NCI-H2227 treated with DMSO at 0.1 percent for 48 hours (cell line): Measurements from ENCODE around the gene MACROD2.

ENCODE experiments used
- DNase-seq: peaks from one replicate; lab custom pipeline; 2025; lab: John Stamatoyannopoulos, UW

Gene MACROD2

DNA sequence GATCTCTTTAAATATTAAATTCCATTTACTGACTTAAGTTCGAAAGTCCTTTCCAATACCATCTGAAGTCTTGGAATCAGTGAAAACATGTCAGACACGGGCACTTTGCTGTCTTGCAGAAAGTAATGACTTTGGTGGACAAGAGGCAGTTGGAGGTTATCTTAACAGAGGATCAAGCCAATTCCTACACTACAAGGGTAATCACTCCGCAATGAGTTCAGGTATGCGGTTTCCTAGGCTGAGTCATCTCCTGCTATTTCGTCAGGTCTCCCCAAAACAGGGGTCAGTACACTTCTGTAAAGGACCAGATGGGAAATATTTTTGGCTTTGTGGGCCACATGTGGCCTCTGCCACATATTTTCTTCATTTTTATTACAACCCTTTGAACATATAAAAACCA lies 1921.3 kb downstream of the MACROD2 start:
- DNase-seq, result no peak

DNA sequence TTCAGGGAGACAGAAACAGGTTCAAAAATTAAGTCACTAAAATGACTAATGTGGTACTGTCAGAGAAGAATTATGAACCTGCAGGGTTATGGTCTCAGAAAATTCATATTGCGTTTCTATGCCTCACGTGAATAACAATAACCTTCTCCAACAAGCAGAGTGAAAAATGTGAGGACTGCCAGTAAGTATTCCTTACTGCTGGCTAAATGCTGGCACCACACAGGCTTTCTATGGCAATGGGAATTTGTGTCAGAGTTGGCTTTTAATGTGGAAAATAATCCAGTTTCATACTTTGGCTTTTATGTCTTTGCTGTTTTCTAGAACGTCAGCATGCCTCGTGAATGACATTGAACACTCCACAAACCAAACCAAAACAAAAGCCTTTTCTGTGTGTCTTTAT lies 1922.0 kb downstream of the MACROD2 start:
- DNase-seq, result no peak

DNA sequence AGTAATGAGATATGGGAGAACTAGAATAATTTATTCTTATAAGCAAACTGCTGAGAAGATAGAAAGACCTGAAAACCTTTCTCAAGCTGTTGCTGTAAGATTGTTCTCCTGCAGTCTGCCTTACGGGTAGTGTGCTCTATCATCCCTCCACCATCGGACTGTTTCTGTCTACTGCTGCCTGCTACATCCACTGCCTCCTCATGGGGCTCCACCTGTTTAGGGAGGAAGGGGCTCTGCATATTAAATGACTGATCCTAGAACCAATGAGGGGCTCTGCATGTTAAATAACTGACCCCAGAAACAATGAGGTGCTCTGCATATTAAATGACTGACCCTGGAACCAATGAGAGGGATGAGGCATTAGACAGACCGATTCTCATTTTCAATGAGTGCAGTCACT lies 1923.3 kb downstream of the MACROD2 start:
- DNase-seq, result no peak

DNA sequence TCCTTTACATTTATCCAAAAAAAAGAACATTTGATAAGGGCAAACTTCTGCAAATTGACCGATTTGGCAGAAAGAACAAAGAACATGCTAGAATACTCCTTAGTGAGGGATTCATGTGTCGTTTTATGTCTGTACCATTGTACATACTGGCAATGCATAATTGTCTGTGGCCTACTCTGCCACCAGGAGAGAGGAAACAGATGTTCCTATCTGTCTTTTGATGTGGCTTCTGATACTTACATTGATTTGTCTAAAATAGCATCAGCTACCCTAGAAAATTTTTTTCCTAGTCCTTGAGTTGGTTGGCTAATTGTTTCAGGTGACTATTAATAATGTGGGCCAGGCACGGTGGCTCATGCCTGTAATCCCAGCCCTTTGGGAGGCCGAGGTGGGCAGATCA lies 1923.8 kb downstream of the MACROD2 start:
- no peak for DNase-seq

DNA sequence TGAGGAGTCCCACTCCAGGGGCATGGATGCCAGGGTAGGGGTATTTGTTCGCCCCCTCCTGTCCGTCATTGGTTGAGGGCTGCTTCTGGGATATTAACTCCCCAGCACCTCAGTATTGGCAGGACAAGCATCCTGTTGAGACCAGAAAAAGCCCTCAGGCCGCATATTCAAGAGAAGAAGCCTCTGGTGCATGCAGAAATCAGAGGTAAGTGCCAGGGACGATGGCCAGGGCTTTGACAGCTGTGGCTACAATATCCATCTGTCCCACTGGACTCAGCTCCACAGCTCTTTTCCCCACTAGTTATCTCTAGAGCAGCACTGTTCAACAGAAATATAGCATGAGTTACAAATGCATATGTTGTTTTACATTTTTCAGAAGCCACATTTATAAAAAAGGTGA lies 1926.6 kb downstream of the MACROD2 start:
- no peak for DNase-seq

DNA sequence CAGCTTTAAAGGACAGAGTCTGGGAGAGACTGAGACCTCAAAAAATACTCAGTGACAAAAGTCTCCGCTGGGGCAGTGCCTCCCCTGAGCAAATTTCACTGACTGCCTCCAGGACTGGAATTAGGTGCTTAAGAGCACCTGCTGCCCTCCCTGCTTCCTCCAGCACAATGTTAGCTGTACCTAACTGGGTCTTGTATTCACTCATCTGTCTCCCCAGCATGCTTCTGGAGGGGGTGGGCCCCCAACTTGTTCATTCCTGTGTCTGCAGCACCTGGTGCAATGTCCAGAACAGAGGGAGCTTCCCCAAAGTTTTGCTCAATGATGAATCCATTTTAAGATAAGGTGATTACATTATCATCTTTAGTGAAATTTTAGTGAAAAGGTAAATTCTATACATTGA lies 1927.2 kb downstream of the MACROD2 start:
- no peak for DNase-seq

DNA sequence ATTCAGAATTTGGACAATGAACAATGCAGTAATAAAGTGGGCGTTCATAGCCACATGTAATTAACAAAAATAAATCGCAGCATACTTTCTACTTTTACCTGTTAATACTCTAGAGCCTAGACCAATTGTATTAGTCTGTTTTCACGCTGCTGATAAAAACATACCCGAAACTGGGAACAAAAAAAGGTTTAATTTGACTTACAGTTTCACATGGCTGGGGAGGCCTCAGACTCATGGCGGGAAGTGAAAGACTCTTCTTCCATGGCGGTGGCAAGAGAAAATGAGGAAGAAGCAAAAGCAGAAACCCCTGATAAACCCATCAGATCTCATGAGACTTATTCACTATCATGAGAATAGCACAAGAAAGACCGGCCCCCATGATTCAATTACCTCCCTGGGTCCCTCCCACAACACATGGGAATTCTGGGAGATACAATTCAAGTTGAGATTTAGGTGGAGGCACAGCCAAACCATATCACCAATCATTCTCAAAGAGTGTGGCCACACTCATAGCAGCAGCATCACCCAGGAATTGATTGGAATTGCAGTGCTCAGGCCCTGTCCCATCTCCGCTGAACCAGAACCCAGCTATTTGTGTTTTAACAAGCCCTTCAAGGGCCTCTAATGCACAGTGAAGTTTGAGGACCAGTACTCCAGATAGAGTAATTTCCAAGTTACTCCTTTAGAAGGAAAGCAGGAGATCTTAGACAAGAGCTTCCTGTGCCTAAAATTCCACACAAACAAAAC lies 1927.9 kb downstream of the MACROD2 start:
- DNase-seq, result no peak

DNA sequence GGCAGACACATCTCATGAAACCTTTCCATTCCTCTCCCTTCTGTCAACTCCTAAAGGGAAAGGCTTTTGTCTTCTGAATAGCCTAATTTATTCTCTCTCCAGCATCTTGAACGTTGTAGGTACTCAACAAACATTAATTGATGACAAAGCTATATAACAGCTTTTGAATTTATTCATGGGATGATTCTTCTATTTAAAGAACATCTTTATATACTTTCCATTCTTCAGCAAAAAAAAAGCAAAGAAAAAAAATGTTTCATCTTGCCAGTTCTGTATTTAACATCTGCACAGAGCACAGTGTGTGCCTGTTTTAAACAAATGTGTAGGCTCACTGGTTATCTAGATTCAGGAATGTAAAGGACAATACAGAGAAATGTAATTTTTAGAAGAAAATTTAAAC lies 1929.2 kb downstream of the MACROD2 start:
- DNase-seq, result no peak

DNA sequence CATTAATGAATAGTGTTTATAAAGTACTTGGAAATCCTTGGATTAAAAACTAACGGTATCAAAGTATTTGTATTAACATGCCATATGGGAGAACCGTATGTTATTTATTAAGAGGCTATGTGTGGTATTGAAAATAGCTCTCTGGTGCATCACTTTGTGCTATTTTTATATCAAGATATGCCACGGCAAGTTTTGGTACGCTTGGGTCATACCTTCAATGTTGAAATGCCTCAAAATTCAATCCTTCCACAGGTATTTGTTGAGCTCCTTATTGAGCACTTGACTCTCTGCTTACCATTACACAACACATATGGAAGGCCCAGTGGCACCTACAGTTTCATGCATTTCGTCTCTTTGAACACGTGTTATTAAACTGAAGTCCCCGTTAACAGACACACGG lies 1930.1 kb downstream of the MACROD2 start:
- no peak for DNase-seq

DNA sequence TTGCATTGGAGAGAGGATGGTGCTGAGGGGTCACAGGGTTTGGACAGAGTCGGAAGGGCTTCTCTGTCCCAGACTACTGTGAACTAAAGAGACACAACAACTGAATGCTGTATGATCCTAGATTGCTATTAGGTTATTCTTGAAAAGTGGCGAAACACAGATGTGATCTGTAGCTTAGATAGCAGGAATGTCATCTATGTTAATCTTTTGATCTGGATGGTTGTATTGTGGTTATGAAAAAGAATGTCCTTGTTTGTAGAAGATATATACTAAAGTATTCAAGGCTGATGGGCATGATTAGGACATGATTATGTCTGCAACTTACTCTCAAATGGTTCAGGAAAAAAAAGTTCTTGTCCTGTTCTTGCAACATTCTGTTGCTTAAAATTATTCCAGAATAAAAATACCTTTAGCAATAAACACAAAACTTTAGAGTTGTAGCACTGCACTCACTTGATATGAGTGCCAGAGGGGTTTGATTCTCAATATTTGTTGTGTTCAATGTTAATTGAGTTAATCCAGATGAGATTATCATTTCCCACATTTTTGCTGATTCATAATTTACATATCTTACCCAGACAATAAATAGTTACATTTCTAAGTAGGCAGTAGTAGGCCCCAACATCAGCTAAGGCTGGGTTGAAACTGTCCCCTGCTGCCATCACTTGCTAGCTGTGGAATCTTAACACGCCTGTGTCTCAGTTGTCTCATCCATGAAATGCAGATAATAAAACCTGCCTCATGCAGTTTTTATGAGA lies 1932.8 kb downstream of the MACROD2 start:
- DNase-seq, result no peak

DNA sequence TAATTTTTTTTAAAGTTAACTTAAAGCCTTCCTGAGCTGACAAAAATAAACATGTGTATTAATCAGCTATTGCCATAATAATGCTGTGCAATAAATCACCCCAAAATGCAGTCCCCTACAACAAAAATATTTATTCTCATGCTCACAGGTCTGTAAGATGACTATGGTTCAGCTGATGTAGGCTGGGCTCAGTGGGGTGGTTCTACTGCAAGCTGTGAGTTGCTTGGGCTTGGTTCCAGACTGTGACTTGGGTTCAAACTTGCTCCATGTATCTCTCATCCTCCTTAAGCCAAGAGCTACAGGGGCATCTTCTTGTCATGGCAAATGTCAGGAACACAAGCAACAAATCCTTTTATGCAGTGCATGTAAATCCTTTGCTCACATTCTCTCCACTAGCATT lies 1933.6 kb downstream of the MACROD2 start:
- DNase-seq, result no peak

DNA sequence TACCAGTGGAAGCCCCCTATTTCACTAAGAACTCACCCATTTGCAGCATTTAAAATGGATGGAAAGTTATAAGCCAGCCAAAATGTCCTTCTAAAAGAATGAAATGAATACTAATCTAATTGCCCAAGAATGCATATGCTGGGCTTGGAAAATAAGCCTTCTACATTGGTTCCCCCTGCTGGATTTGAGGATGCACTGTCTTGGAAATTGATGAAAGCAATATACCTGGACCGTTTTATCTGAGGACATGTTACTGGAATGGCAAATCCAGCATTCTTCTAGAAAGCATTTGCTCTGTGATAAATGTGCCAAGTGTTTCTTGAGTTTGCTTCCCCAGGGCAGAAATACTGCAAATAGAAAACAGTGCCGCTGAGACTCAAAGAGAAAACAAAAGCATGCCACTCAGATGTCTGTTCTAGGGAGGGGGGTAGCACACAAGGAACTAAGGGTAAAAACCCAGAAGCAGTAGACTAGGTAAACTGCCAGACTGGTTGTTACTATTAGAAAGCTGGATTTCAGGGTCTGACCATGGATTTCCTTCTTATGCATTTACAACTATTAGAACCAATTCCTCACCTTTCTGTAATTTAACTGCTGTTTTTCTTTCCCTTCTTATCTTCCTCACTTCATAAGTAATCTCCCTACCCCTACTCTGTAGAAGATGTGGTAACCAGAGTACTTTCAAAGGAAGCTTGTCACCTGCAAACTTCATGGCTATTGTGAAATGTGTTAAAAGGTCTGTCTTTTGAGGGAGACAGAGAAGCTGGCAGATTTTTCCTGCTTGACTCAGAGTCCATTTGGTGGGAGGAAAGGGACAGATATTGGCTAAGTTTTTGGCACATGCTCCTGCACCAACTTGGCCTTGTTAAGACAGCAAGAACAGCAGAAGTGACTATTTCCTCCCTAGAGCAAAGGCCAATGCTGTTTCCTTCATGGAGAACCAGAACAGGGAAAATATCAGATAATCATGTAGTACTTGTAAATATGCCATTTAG lies 1935.3 kb downstream of the MACROD2 start:
- peak; percentile 2 for DNase-seq

DNA sequence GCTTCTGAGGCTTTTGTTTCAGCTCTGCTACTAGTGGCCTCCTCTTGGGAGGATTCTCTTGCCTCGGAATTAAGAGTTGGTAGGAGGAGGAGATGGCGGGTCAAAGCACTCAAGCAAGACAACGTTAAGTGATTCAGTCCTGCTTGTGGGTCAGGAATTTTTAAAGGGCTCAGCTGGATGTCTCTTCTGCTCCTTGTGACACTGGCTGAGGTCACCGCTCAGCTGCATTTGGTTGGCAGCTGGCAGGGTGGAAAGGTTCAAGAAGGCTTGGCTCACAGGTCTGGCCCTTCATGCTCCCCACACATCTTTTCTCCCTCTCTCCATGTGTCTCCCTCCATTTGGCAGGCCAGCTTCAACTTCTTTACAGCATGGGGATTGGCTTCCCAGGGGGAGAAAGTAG lies 1936.6 kb downstream of the MACROD2 start:
- no peak for DNase-seq

DNA sequence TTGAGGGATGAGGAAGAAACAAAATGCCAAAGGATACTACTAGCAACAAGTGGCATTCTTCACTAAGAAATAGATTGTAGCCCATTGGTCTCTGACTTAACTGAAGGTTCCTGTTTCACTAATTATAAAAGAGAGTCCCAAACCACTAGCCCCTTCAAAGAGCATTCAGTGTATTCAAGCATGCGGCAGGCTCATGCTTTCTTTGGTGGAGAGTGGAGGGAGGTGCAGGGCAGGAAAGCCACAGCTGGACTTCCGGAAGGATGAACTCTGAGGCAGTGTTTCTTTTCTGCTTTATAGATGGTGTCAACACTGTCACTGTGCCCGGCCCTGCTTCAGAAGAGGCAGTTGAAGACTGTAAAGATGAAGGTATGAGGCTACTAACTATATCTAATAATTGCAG lies 1941.9 kb downstream of the MACROD2 start:
- no peak for DNase-seq

DNA sequence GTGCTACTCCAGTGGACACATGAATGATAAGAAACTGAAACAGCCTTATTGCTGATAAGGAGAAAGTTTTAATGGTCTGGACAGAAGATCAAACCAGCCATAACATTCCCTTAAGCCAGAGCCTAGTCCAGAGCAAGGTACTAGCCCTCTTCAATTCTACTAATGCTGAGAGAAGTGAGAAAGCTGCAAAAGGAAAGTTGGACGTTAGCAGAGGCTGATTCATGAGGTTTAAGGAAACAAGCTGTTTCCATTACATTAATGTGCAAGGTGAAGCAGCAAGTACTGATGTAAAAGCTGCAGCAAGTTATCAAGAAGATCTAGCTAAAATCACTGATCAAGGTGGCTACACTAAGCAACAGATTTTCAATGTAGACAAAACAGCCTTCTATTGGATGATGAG lies 1943.5 kb downstream of the MACROD2 start:
- no peak for DNase-seq

DNA sequence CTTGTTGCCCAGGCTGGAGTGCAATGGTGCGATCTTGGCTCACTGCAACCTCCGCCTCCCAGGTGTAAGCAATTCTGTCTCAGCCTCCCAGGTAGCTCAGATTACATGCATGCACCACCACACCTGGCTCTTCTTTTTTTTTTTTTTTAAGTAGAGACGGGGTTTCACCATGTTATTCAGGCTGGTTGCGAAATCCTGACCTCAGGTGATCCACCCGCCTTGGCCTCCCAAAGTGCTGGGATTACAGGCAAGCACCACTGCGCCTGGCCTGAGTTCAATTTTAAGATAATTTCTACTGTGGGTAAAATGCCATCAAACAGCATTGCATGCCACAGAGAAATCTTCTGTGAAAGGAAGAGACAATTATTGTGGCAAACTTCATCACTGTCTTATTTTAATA lies 1944.8 kb downstream of the MACROD2 start:
- no peak for DNase-seq

DNA sequence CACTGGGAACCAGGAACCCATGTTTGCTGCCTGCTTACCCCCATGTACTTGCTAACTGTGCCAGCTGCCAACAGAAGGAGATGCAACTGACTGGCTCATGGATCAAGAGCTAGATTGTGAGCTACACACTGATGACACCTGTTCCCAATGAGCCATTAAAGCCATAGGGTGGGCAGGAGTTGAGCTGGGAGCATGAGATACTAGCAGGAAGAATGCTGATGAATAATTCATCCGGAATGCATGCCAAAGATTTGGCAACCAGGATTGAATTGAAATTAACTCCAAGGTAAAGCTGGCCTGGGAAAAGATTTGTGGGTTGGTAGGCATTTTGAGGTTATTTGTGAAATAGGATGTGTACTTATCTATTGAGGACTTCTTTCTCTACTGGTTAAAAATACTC lies 1946.8 kb downstream of the MACROD2 start:
- DNase-seq, result no peak

DNA sequence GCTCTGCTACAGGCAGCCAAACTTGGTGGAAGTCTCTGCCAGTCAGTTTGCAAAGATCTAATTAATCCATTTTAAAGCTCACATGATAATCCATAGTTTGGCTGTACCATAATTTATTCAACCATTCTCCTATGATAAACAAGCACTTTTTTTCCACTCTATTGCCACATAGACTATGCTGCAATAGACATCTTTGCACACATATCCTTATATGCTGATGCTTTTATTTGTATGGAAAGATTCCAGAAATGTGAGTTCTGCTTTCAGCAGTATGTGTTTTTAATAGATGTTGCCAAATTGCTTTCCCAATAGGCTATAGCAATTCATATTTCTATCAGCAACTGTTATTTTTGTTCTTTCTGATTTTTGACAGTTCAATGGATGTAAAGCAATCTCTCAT lies 1950.0 kb downstream of the MACROD2 start:
- no peak for DNase-seq

DNA sequence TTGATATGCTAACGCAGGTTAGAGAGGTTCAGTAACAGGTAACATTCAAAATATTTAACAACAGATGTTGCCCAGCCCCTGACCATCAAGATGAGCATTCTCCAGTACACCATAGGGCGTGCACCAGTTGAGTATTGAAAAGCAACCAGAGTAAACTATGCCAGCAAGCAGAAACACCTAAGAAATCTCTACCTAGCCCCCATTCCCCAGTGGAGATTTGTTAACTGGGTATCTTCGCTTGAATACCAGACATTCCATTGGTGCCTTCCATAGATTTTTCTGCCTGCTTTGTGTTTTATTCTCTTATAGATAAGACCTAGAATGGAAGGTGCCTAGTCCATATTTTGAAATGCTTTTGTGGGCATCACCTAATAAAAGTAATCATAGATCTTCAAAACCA lies 1954.1 kb downstream of the MACROD2 start:
- no peak for DNase-seq

DNA sequence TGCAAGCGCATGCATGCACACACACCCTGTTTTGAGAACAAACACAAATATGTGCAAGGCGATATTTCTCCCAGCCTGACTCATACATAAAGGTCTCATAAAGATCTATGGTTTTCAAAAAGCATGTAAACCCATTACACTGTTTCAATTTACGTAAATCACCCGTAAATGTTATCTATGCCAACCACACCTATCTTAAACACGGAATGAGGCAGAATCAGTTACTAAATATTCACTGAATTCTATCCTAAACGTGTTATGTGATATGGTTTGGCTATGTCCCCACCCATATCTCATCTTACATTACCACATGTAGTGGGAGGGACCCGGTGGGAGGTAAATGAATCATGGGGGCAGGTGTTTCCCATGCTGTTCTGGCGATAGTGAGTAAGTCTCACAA lies 1956.3 kb downstream of the MACROD2 start:
- DNase-seq, result no peak

DNA sequence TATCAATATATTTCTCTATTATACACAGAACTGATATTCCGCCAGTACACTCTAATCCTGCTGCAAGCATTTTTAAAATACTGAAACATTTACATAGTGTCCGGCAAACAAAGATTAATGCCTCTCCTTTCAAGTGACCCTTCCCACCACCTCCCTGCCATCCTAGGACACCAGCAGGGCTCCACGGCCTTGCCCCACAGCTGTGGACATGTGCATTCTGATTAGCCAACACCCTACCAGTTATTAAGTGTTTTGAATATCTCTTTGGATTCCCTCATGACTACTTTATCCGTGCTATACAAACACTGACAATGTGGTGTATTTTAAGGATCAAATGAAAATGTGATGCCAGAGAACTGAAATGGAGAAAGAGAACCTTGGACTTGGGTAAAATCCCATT lies 1962.8 kb downstream of the MACROD2 start:
- no peak for DNase-seq

DNA sequence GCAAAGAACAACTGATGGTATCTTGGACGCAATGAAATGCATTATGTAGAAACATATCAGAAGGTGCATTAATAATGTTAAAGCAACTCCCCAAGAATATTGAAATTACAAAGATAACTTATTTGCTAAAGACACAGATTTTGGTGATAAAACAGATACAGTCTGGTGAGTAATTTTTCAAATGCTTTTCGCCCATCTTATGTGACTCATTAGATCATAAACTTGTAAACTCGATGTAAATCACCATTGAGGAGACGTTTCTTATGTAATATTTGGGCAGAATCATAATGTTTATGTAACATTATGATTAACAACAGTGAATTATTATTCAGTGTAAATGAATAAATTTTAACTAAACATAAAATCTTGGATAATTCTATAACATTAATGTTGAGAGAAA lies 1969.8 kb downstream of the MACROD2 start:
- DNase-seq, result no peak

DNA sequence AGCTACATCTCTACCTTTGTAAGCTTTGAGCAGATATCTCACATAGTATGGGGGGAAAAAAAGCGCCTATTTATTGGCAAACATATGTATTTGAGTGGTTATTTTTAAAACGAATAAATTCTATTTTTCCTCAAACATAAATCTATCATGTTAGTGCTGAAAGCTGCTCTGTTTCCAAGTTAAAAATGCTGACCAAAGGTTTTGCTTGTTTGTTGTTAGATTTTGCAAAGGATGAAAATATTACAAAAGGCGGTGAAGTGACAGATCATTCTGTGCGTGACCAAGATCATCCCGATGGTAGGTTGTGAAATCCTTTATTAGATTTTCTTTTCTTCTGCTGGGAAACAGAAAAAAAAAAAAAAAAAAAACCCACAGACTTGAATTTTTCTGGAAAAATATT lies 1972.0 kb downstream of the MACROD2 start:
- no peak for DNase-seq
